Stimulated activated CD8-positive, alpha-beta memory T cell treated with anti-CD3 and anti-CD28 coated beads, Interleukin-7, amount 100 ng/mL, for 4 hours (primary cell): Measurements from ENCODE around the gene PLEKHG4.
A peak's percentile ranks its signal among the peaks of the same experiment; 100 is the strongest.

Experiments used
- DNase-seq, 2 donors: peaks; one replicate each; pipeline ENCODE4 v3.0.0-alpha.2; 2020; ENCODE audit warnings: low read depth in 2 of 2

Gene PLEKHG4

DNA sequence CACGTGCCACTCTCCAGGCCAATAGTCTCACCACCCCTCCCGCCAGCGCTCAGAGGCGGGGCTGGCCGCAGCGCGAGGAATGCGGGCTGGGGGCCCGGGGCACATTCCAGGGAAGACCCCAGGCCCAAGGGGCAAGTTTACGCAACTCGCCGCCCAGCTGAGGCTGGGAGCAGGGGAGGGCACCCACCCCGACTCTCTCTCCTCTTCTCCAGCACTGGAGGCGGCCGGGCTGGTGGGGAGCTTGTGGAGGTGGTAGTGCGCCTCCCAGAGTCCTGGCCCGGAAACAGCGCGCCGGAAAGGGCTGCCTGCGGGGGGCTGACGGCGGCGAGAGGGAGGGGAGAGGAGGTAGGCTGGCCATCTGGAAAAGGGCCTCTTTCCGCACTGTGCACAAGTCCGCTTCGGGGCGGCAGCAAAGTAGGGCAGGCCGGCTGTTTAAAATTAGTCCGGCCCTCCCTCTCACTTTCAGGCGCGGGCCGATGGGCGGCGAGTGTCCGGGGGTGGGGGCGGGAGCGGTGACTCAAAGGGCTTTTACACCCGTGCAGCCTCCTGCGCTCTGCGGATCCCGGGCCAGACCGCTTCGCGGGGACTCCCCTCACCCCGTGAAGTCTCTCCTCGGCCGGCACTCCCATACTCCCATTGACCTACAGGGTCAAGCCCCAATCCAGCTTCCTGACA, 33.1 kb upstream of the PLEKHG4 start:
- peak in 1 of 2 donors; percentile 42 for DNase-seq

DNA sequence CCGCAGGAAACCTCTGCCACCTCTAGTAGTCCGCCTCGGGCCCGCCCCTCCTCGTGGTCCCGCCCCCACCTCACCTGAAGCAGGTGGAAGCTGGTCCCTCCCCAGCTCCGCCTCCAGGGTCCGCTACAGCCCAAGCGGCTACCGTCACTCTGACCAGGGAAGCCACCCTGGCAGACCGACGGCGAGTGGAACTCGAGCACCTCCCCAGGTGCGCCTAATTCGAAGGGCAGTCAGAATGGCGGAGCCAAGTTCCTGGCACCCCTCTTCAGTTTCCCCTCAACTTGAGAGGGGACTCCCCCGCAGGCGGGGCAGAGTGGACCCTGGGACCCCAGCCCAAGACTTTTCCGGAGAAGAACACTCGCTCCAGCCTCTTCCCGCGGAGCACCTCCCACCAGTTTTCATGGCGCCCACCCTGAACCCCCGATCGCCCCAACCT, 32.6 kb upstream of the PLEKHG4 start:
- DNase-seq, result no peak

DNA sequence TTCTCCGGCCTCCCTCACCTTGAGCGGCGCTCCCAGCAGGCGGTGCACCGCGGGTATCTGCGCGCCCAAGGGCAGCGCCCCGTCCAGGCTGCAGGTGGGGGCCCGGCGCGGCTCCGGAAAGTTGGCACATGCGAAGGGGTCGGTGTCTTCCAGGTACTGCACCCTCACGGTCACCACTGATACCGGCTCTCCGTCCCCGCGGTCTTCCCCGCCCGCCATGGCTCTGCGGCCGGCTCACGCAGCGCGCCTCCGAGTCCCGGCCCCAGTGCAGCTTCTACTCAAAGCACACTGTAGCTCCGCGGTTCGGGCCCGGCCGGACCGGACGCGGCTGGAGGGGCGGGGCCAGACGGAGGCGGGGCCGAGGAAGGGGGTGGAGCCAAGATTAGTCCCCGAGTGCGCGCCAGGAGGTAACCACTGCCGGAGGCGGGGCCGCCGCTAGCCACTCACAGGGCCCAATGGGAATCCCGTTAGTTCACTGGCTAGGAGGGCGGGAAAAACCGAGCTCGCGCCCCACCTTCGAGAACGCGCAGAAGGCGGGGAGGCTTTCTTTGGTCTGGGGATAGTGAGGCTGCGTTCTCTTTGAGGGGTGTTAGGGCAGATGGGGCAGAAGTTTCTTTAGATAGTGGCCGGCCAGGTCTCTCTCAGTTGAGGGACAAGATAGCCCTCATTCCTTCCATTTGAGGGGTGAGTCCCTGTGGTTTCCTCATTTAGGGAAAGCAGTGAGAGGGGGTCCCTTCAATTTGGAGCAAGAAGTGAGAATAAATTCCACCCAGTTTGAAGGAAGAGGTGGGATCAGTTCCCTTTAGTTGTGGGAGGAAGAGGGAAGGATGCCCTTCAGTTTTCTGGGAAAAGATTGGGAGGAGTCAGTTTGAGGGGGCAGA, 31.9 kb upstream of the PLEKHG4 start, which contains the start of gene FHOD1:
TSS of gene FHOD1 (minus strand) at position 290 of the 881 bp plus-strand sequence. CDS start at position 219, 71 bp downstream.
- DNase-seq, result peak; percentile 90 to 94

DNA sequence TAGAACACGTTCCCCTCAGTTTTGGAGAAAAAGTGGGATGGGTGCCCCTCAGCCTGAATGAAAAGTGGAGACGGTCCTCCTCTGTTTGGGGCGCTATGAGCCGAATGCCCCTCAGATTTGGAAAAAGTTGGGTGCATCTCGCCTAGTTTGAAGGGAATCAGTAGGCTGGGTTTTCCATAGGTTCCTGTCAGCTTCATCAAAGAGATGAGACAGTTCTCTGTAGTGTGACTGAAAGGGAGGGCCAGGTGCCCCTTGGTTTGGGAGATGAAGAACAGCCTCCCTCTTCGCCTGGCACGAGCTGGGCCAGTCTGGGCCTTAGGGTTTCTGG, 31.3 kb upstream of the PLEKHG4 start:
- DNase-seq, result no peak

DNA sequence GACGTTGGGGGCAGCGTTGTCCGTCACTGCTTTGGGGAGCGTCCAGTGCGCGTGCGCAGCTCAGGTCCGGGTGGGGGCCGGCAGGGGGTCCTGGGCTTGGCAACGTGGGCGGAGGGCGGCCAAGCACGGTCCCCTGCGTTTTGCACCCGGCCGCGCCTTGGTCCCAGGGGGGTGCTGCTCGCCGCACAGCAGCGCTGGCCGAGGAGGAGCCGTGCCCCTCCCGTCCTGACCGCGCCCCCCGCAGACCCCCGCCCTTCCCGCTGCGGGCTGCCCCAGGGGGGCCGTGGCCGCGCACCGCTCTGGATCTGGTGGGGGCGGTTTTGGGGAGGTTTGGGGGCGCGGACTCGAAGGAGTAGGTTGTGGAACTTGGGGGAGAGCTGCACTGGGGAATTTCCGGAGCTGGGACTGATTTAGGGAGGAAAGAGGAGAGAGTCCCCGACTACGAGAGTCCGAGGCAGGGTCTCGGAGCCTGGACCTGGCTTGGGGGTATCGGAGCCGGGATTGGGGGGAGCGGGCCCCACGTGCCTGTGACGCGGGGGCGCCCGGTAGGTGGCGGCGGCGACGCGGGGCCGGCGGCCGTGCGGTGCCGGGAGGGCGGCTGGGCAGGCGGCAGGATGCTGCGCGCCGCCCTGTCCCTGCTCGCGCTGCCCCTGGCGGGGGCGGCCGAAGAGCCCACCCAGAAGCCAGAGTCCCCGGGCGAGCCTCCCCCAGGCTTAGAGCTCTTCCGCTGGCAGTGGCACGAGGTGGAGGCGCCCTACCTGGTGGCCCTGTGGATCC, 30.7 kb upstream of the PLEKHG4 start, which contains the start of gene SLC9A5:
TSS of gene SLC9A5 (plus strand) at position 579 of the 777 bp plus-strand sequence. CDS start at position 615, 36 bp downstream.
- DNase-seq, result no peak

DNA sequence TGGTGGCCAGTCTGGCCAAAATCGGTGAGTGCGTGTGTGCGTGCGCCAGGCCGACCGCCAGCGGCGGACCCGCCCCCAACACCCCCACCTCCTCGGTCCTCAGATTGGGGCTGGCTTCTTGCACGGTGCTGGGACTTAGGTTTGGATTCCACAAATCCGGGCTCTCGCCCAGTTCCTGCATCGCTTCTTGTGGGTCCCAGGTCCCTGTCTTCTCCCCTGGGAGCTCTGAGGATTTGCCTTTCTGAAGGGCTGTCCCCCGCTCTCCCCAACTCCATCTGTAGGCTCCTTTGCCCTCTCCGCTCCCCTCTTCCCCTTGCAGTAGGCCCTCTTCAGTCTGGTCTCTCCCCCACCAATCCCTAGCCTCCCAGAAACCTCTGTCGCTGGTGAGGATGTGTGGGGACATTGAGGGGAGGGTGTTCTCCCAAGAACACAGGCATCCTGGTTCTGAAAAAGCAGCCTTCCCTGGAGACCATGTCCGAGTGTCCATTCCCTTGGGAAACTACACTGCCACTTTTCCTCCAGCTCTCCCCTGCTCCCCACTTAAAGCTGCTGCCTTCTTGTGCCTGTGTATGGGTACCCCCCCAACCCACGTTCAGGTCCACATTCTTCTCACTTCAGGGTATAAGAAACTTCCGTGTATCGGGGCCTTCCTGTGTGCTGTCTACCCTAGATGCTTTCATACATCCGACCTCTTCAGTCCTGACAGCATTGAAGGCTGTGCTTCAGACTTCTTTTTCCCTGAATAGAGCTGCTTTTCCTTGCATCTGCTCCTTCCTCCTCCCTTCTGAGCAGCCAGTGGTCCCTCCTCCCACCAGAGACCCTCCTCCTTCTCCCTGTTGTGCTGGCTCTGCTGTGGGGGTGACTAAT, 29.9 kb upstream of the PLEKHG4 start:
- no peak for DNase-seq

DNA sequence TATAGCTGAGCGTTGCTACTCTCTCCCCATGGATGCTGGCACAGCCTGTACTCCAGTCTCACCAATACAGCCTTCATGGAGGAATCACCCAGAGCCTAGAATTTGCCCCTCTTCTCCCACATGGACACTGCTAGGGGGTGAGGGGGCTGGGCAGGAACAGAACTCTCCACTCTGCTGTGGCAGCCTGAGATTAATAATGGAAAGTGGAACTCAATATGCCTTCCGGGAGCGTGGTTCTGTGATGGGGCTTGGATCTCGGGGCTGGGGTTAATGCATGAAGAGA, 29.3 kb upstream of the PLEKHG4 start:
- DNase-seq, result no peak

DNA sequence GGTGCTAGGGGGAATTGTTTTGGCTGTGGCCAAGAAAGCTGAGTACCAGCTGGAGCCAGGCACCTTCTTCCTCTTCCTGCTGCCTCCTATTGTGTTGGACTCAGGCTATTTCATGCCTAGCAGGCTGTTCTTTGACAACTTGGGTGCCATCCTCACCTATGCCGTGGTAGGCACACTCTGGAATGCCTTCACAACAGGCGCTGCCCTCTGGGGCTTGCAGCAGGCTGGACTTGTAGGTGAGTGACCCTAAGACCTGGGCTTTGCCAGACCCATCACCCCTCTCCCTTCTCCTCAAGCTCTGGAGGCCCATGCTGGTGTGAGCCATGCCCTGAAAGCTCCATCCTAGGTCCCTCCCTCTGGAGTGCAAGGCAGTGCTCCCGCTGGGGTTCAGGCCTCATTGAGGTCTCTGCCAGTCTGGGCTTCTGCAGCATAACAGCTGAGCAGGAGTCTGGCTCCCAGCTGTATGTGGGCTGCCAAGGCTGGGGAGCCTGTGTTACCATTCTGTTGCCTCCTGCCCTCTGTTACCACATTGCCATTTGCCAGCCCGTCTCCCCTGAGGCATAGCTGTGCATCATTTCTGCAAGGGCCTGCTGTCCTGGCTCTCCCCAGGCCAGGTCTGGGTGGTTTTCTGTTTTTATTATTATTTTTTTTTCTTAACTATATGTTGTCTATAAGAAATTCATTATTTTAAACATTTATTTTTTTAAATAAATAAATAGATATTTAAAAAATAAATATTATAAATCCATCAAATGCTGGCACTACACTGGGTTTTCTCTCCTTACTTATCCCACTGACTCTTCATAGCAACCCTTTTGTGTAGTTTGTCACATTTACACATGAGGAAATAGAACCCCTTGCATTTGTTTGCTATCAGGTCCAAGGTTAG, 26.5 kb upstream of the PLEKHG4 start:
- DNase-seq, result no peak

DNA sequence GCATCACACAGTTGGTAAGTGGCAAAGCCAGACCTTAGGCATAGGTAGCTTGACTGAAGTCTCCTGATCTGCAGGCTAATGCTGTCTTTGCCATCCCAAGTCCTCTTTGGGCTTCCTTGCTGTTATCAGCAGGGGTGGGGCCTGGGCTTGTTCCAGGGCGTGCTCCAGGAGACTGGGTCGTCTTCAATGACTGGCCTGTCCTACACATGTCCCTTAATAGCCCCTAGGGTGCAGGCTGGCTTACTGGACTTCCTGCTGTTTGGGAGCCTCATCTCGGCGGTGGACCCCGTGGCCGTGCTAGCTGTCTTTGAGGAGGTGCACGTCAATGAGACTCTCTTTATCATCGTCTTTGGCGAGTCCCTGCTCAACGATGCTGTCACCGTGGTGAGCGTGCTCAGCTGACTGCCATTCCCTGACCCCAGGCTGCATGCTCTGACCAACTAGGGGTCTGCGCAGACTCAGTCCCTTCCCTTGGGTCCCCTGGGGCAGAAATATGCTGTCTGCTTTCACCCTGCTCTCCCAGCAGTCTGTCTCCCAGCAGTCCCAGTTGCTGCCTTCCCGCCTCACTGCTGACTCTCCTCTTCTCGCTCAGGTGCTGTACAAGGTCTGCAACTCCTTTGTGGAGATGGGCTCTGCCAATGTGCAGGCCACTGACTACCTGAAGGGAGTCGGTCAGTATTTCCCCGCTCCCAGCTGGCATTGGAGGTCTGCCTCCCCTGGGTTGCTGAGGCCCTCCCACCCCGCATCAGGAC, 24.4 kb upstream of the PLEKHG4 start:
- no peak for DNase-seq

DNA sequence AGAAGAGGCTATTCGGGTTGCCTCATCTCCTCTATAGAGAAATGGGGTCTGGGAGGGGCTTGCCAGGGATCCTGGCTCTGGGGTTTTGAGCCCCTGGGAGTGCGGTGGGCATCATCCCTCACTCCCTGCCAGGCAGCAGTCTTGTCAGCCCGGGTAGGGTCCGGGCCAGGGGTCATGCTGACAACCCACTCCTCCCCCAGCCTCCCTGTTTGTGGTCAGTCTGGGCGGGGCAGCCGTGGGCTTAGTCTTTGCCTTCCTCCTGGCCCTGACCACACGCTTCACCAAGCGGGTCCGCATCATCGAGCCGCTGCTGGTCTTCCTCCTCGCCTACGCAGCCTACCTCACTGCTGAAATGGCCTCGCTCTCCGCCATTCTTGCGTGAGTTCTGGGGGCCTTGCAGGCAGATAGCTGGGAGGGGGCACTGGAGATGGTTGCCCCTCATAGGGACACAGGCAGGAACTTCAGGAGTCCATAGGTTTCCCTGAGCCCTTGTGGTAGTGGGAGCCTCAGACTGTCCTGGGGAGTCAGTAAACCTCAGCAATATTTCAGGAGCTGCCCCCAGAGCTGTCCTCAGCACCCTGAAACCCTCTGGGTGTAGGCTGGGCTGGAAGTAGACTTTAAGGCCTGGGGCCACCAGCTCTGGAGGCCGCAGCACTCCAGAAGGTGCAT, 23.6 kb upstream of the PLEKHG4 start:
- no peak for DNase-seq

DNA sequence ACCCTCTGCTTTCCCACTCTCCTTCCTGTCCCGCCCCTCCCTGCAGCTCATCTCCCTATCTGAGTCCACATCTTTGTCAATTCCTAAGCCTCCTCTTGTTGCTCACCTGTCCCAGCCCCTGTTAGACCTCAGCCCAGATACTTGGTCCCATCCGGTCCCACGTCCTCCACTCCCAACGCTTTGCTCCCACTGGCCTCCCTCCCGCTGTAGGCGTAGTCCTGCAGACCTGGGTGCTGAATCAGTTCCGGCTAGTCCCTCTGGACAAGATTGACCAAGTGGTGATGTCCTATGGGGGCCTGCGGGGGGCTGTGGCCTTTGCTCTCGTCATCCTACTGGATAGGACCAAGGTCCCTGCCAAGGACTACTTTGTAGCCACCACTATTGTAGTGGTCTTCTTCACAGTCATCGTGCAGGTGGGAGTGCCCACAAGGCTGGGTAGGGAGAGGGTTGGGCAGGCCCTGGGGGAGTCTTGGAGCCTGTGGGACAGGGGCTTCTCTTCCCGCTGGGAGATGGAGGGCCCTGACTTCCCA, 22.6 kb upstream of the PLEKHG4 start:
- no peak for DNase-seq

DNA sequence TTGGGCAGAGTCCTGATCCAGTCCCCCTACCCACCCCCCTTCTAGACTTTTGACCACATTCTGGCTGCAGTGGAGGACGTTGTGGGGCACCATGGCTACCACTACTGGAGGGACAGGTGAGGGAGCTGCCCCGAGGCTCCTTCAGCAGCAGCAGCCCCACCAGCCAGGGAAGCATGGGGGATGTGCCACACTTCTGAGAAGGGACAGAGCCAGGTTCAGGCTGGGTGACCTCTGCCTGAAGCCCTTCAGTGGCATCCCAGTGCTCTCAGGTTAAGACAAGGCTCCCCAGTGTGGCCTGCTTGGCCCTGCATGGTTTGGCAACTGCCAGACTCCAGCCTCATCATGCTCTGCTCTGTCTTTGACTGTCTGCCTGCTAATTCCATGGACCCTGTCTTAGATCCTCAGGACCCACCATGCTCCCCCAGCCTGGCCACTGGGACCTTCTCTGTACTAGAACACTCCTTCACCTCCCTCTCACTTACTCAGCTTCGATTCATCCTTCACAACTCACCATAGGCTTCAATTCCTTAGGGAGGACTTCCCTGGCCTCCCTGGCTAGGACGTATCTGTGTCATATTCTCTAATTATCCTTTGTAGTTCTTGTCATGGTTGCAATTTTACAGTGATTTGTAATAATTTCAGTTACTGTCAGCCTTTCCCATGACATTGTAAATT, 21.7 kb upstream of the PLEKHG4 start:
- no peak for DNase-seq

DNA sequence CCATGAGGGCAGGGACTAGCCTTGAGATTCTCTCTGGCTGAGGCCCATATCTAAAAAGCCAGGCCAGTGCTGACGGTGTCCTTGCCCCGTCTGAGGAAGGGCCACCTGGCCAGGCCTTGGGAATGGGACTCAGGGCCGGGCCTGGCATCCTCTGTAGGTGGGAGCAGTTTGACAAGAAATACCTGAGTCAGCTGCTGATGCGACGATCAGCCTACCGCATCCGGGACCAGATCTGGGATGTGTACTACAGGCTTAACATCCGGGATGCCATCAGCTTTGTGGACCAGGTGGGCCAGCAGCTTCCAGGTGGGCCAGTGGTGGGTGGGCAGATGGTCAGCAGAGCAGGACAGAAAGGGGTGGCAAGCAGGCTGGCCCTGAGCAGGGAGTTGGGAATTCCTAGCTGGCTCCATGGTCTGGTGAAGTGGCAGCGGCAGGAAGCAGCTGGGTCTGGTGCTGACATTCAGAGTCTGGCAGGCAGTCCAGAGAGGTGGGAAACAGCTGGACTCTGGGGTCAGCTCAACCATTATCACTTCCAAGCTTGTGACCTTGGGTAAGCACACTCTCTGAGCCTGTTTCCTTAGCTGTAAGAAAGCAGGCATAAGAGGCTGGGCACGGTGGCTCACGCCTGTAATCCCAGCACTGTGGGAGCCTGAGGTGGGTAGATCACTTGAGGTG, 21.0 kb upstream of the PLEKHG4 start:
- DNase-seq, result no peak

DNA sequence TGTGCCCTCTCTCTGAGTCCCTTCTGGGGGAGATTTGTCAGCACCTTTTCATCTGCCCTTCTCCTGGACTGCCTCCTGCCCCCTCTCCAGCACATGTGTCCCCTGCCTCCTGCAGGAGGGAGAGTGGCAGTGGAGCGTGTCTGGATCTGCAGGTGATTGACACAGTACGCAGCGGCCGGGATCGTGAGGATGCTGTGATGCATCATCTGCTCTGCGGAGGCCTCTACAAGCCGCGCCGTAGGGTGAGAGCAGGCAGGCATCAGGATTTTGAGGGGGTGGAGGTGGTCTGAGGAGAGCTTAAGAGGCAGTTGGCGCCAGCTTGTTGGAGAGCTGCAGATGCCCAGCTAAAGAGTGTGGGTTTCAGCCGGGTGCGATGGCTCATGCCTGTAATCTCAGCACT, 19.6 kb upstream of the PLEKHG4 start:
- no peak for DNase-seq

DNA sequence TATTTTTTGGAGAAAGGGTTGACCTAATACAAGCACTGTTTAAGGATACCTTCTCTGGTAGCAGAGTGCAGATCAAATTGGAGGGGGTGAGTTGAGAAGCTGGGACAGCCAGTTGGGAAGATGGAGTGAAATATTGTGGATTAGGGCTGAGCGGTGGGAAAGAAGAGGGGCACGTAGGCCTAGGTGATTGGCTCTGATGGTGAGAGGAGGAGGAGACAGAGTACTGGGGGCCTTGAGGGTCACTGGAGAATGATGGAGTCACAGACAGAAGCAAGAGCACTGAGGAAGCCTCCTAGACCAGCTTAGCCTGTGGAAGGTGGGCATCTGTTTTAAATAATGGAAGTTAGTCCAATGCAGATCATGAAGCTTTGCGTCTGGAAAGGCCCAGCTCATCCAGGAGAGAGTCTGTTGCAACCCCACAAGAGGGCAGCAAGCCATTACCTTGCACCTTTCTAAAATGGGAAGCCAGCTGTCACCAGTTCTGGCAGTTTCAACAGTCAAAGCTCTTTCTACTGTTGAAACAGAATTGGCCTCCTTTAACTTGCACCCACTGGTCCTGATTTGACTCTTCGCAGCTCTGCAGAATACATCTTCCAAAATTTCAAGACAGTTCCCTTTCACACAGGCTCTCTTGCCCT, 18.8 kb upstream of the PLEKHG4 start:
- no peak for DNase-seq

DNA sequence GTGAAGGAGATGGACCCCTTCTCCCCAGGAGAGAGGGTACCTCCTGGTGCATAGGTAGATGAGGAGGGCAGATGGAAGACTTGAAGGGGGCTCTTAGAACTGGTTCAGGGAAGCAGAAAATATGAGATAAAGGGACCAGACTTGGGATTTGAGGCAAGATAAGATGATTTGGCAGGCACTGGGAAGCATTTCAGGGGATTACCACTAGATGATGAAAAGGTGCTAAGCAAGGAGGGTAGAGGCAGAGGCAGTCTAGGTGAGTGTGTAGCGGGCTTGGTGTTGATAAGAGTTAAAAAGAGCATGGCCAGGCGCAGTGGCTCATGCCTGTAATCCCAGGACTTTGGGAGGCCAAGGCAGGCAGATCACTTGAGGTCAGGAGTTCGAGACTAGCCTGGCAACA, 16.1 kb upstream of the PLEKHG4 start:
- DNase-seq, result no peak

DNA sequence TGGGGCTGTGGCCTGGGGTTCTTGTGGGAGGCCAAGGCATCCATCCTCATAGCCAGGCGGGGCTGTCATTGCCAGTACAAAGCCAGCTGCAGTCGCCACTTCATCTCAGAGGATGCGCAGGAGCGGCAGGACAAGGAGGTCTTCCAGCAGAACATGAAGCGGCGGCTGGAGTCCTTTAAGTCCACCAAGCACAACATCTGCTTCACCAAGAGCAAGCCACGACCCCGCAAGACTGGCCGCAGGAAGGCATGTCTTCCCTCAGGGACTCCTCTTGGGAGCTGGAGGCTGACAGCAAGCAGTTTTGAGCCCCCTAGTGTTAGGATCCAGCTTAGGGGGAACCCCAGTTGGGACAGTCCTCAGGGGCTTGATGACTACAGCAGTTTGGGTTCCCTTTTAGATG, 15.1 kb upstream of the PLEKHG4 start:
- no peak for DNase-seq
